Endothelial cell of umbilical vein (primary cell): ENCODE data around the gene OR6Q1. TPM values are rescaled to one million over a fixed set of nuclear protein-coding genes. Genes with fewer than 3 reads are reported as not detected.
A peak's percentile ranks its signal among the peaks of the same experiment; 100 is the strongest.

ENCODE experiments used
- BruUV-seq: library from RNA; stranded (reverse); fragments of 400-500 nt; replicated peaks from 2 replicates; lab custom pipeline; 2021; lab: Mats Ljungman, UMichigan
- CTCF ChIA-PET: fragments of 300-600, 350-600 bp; sonication (Branson Sonifier 250); formaldehyde crosslinking; loops from one replicate; lab custom pipeline; 2021; ENCODE audit warnings: antibody characterized with exemption, inconsistent platforms; lab: Charles Lee
- POLR2A ChIA-PET: fragments of 300-600, 350-600 bp; sonication (Branson Sonifier 250); formaldehyde crosslinking; loops from one replicate; lab custom pipeline; 2021; ENCODE audit warnings: antibody characterized with exemption, inconsistent platforms; lab: Charles Lee
- DNase-seq: peaks from one replicate; pipeline ENCODE4 v3.0.0-alpha.2; 2011; ENCODE audit warnings: low read depth, low spot score
- FAIRE-seq: peaks from 2 replicates; lab custom pipeline; 2011; peaks lifted over from hg19 to GRCh38; lab: Jason Lieb, UNC
- H2AFZ ChIP-seq: 2 replicates; pipeline ENCODE4 v1.6.0; 2012; ENCODE audit warnings: low read depth, low read length, control low read depth, inconsistent platforms
- H3K27ac ChIP-seq: 2 replicates; pipeline ENCODE4 v1.5.1; 2011; ENCODE audit warnings: low read depth, mild to moderate bottlenecking, control low read depth, low read length, moderate library complexity; ENCODE audit not compliant: insufficient read depth
- H3K27me3 ChIP-seq, 2 experiments: 2 replicates each; pipeline versions ENCODE4 v1.6.0 to v1.6.1; 2011; ENCODE audit warnings: low read length in 2 of 2, mixed read lengths in 1 of 2; ENCODE audit not compliant: control insufficient read depth in 2 of 2, insufficient read depth in 2 of 2
- H3K36me3 ChIP-seq, 2 experiments: 2 replicates in 1 of 2; 3 replicates in 1 of 2; pipeline ENCODE4 v1.5.1; 2011; ENCODE audit warnings: low read length in 2 of 2, mild to moderate bottlenecking in 1 of 2, moderate library complexity in 1 of 2; ENCODE audit not compliant: control insufficient read depth in 2 of 2, insufficient read depth in 2 of 2; ENCODE audit errors: extremely low read depth in 1 of 2
- H3K4me1 ChIP-seq: 3 replicates; pipeline ENCODE4 v1.5.1; 2011; ENCODE audit warnings: mild to moderate bottlenecking, low read length; ENCODE audit not compliant: control insufficient read depth, insufficient read depth; ENCODE audit errors: extremely low read depth
- H3K4me2 ChIP-seq: 2 replicates; pipeline ENCODE4 v1.6.1; 2011; ENCODE audit warnings: low read length, control low read depth, mixed read lengths; ENCODE audit not compliant: insufficient read depth
- H3K4me3 ChIP-seq, 3 experiments: fragments of 200-600 bp in 1 of 3; sonication (generic), shearing (Covaris generic) in 1 of 3; replicated peaks in 1 of 3; 2 replicates each; pipeline ENCODE4 v1.5.1; 2011 to 2016; ENCODE audit warnings: control low read depth in 3 of 3, low read length in 3 of 3, mild to moderate bottlenecking in 2 of 3, inconsistent platforms in 1 of 3, low read depth in 1 of 3, moderate library complexity in 1 of 3; ENCODE audit not compliant: insufficient read depth in 1 of 3
- H3K79me2 ChIP-seq: 2 replicates; pipeline ENCODE4 v1.6.0; 2012; ENCODE audit warnings: low read length, inconsistent platforms; ENCODE audit not compliant: control insufficient read depth, insufficient read depth
- H3K9ac ChIP-seq: replicated peaks from 2 replicates; pipeline ENCODE3; 2011; ENCODE audit warnings: low read length, control low read depth; ENCODE audit not compliant: insufficient read depth; ENCODE audit errors: extremely low read depth
- H3K9me1 ChIP-seq: replicated peaks from 3 replicates; pipeline ENCODE4 v1.6.0; 2011; ENCODE audit warnings: mild to moderate bottlenecking, low read length; ENCODE audit not compliant: control insufficient read depth, insufficient read depth; ENCODE audit errors: extremely low read depth
- H3K9me3 ChIP-seq: replicated peaks from 2 replicates; pipeline ENCODE4 v1.5.1; 2012; ENCODE audit warnings: low read length, inconsistent platforms; ENCODE audit not compliant: control insufficient read depth, insufficient read depth
- H4K20me1 ChIP-seq: replicated peaks from 2 replicates; pipeline ENCODE3; 2011; ENCODE audit warnings: mild to moderate bottlenecking, low read length; ENCODE audit not compliant: control insufficient read depth, insufficient read depth; ENCODE audit errors: extremely low read depth
- EZH2 ChIP-seq: IDR thresholded peaks from 2 replicates; pipeline ENCODE4 v1.6.1; 2012; ENCODE audit warnings: borderline replicate concordance, low read depth, mild to moderate bottlenecking, moderate library complexity, low read length, inconsistent platforms; ENCODE audit not compliant: severe bottlenecking
- FOS ChIP-seq: IDR thresholded peaks from 2 replicates; pipeline ENCODE4 v1.6.1; 2011; ENCODE audit warnings: mild to moderate bottlenecking, low read length, moderate library complexity, borderline replicate concordance; ENCODE audit not compliant: insufficient read depth
- GATA2 ChIP-seq: IDR thresholded peaks from 2 replicates; pipeline ENCODE4 v1.7.0; 2011; ENCODE audit warnings: low read depth, mild to moderate bottlenecking, moderate library complexity, mixed read lengths, low read length; ENCODE audit not compliant: insufficient read length, insufficient read depth
- JUN ChIP-seq: IDR thresholded peaks from 2 replicates; pipeline ENCODE4 v1.6.1; 2011; ENCODE audit warnings: borderline replicate concordance, low read depth; ENCODE audit not compliant: insufficient read length, insufficient read depth
- POLR2A ChIP-seq: IDR thresholded peaks from 2 replicates; pipeline ENCODE4 v1.6.1; 2012; ENCODE audit warnings: low read depth, mild to moderate bottlenecking, control low read depth, low read length
- POLR2AphosphoS5 ChIP-seq: IDR thresholded peaks from 2 replicates; pipeline ENCODE4 v1.6.1; 2012; ENCODE audit warnings: low read depth, mild to moderate bottlenecking, control low read depth, low read length, moderate library complexity; ENCODE audit not compliant: insufficient read depth
- dilution Hi-C: fragments of 300-500 bp; cut with MboI; formaldehyde crosslinking; loops from one replicate; pipeline ENCODE4 v1.15.0; 2019; ENCODE audit warnings: low sequenced_read_pairs; ENCODE audit not compliant: extremely low pct_ligation_motif_present
- intact Hi-C: fragments of 100-400 bp; cut with micrococcal nuclease; formaldehyde crosslinking; loops from one replicate; pipeline ENCODE4 v1.10.0; 2022
- polyA plus RNA-seq, 4 experiments: library from polyadenylated mRNA; depleted of rRNA in 3 of 4; stranded (reverse) in 3 of 4; unstranded in 1 of 4; fragments of >200 nt; gene quantifications; 2 replicates each; pipeline versions ENCODE4 v1.2.1 to v1.2.3, GENCODE V29; 2011 to 2012; ENCODE audit warnings: missing spikeins in 1 of 4
- total RNA-seq: library from RNA; stranded (reverse); gene quantifications from 2 replicates; pipeline ENCODE4 v1.2.3, GENCODE V29; 2021
- TF ChIP-seq, protein P1 (sequence below), 2 donors: IDR thresholded peaks; 1 replicate in 1 of 2; 2 replicates in 1 of 2; pipeline ENCODE4 v1.5.1; 2011; ENCODE audit warnings: low read length in 2 of 2, mild to moderate bottlenecking in 2 of 2, moderate library complexity in 2 of 2, control low read depth in 1 of 2, inconsistent platforms in 1 of 2, low read depth in 1 of 2; ENCODE audit not compliant: insufficient read depth in 1 of 2; ENCODE audit errors: extremely low read depth in 1 of 2

Gene OR6Q1
- total and polyA plus RNA-seq, 2 donors (not counting 3 experiments of a cell fraction or from before 2014, with no cell fraction given) = not detected

GRCh38 chr11:58068655-58069054 lies 37.9 kb downstream of the OR6Q1 start:
- Histone ChIP-seq H3K4me2 (no peak overlapping the region), H3K9ac (no peak overlapping the region), H3K9me3 (no peaks in the 10 kb centered on the region), H3K4me3 (no peak overlapping the region), H3K9me1 (no peaks in the 10 kb centered on the region), H3K4me1 (no peaks in the 10 kb centered on the region), H3K79me2 (no peaks in the 10 kb centered on the region), H4K20me1 (no peaks in the 10 kb centered on the region), H3K27ac (no peak overlapping the region), H3K36me3 (no peaks in the 10 kb centered on the region), H2AFZ (no peak overlapping the region), H3K27me3 (peaks cover 0 to 2% of the 10 kb centered on the region in 2 experiments)
- dilution Hi-C loops (no loop called here), intact Hi-C loops (loop anchor here (10.0 kb wide), 2 partner anchors 234 to 446 kb away; no protein-coding TSS in a partner anchor)
- TF ChIP-seq POLR2A (no peak), POLR2AphosphoS5 (no peak), GATA2 (no peak), EZH2 (no peak), JUN (no peak), FOS (no peak)
- TF ChIP-seq, protein P1, sequence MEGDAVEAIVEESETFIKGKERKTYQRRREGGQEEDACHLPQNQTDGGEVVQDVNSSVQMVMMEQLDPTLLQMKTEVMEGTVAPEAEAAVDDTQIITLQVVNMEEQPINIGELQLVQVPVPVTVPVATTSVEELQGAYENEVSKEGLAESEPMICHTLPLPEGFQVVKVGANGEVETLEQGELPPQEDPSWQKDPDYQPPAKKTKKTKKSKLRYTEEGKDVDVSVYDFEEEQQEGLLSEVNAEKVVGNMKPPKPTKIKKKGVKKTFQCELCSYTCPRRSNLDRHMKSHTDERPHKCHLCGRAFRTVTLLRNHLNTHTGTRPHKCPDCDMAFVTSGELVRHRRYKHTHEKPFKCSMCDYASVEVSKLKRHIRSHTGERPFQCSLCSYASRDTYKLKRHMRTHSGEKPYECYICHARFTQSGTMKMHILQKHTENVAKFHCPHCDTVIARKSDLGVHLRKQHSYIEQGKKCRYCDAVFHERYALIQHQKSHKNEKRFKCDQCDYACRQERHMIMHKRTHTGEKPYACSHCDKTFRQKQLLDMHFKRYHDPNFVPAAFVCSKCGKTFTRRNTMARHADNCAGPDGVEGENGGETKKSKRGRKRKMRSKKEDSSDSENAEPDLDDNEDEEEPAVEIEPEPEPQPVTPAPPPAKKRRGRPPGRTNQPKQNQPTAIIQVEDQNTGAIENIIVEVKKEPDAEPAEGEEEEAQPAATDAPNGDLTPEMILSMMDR (IDR thresholded peaks at IDR 0.05; ENCODE audit: extremely low read depth in 1 of 2, insufficient read depth in 1 of 2, low read depth in 1 of 2, low read length in 2 of 2) = peak in 1 of 2 donors; percentile 20
- no peak for DNase-seq
- ChIA-PET POLR2A (no interaction called here), CTCF (no interaction called here)
- no peak for FAIRE-seq
- BruUV-seq = no TSS peak
